CD4-positive, alpha-beta memory T cell (primary cell): ENCODE data around the gene AKR1B15. TPM values are rescaled to one million over a fixed set of nuclear protein-coding genes. Genes with fewer than 3 reads are reported as not detected.
A peak's percentile ranks its signal among the peaks of the same experiment; 100 is the strongest.
"Not testable (repeated sequence)": the region's sequence is repeated elsewhere in the genome, so short reads cannot be mapped to it uniquely, and the experiment has no call there.

Experiments
- CTCF ChIA-PET: fragments of 350-600 bp; sonication (Branson Sonifier 250); formaldehyde crosslinking; loops from one replicate; lab custom pipeline; 2021; ENCODE audit warnings: inconsistent platforms; ENCODE audit not compliant: partially characterized antibody; lab: Charles Lee
- POLR2A ChIA-PET: fragments of 350-600 bp; sonication (Branson Sonifier 250); formaldehyde crosslinking; loops from one replicate; lab custom pipeline; 2021; ENCODE audit not compliant: partially characterized antibody; lab: Charles Lee
- DNase-seq, 5 donors: peaks; one replicate each; pipeline versions ENCODE4 v3.0.0 to v3.0.0-alpha.2; 2020 to 2022; ENCODE audit warnings: mixed read lengths in 1 of 5
- H3K27ac ChIP-seq: one replicate; pipeline ENCODE4 v1.7.0; 2013; ENCODE audit warnings: low read depth, low read length
- H3K27me3 ChIP-seq: 2 replicates; pipeline ENCODE4 v1.7.0; 2013; ENCODE audit warnings: mild to moderate bottlenecking, low read length, moderate library complexity; ENCODE audit not compliant: insufficient read depth
- H3K36me3 ChIP-seq: 2 replicates; pipeline ENCODE4 v1.7.0; 2013; ENCODE audit warnings: mild to moderate bottlenecking, low read length, moderate library complexity; ENCODE audit not compliant: insufficient read depth
- H3K4me1 ChIP-seq: 2 replicates; pipeline ENCODE4 v1.7.0; 2013; ENCODE audit warnings: mild to moderate bottlenecking, low read length, moderate library complexity; ENCODE audit not compliant: insufficient read depth
- H3K4me3 ChIP-seq, 2 donors: one replicate each; pipeline ENCODE4 v1.7.0; 2013; ENCODE audit warnings: low read length in 2 of 2, mild to moderate bottlenecking in 1 of 2
- H3K9me3 ChIP-seq, 2 donors: one replicate each; pipeline ENCODE4 v1.7.0; 2013; ENCODE audit warnings: low read length in 2 of 2, control low read depth in 1 of 2; ENCODE audit not compliant: control insufficient read depth in 1 of 2
- H3K27ac Mint-ChIP-seq, 7 donors: one replicate each; pipeline ENCODE4 v1.8.0; 2020 to 2021; ENCODE audit warnings: mixed read lengths in 7 of 7, mild to moderate bottlenecking in 6 of 7, inconsistent platforms in 3 of 7, moderate library complexity in 3 of 7
- H3K27me3 Mint-ChIP-seq, 2 donors: one replicate each; pipeline ENCODE4 v1.8.0; 2020 to 2021; ENCODE audit warnings: mixed read lengths in 2 of 2
- H3K36me3 Mint-ChIP-seq, 2 donors: one replicate each; pipeline ENCODE4 v1.8.0; 2020 to 2021; ENCODE audit warnings: mixed read lengths in 2 of 2, inconsistent platforms in 1 of 2, mild to moderate bottlenecking in 1 of 2
- H3K4me1 Mint-ChIP-seq, 4 donors: one replicate each; pipeline ENCODE4 v1.8.0; 2020 to 2021; ENCODE audit warnings: mixed read lengths in 4 of 4, mild to moderate bottlenecking in 1 of 4
- H3K4me3 Mint-ChIP-seq, 8 donors: one replicate each; pipeline ENCODE4 v1.8.0; 2020 to 2021; ENCODE audit warnings: mixed read lengths in 8 of 8, mild to moderate bottlenecking in 7 of 8, moderate library complexity in 6 of 8, inconsistent platforms in 3 of 8
- H3K9me3 Mint-ChIP-seq, 8 donors: one replicate each; pipeline ENCODE4 v1.8.0; 2020 to 2021; ENCODE audit warnings: mixed read lengths in 8 of 8, mild to moderate bottlenecking in 5 of 8, inconsistent platforms in 3 of 8, moderate library complexity in 1 of 8
- intact Hi-C: fragments of 100-400 bp; cut with micrococcal nuclease; formaldehyde crosslinking; loops from one replicate; pipeline ENCODE4 v1.15.1; 2023
- polyA plus RNA-seq, 2 donors: library from polyadenylated mRNA; unstranded; fragments of 300-500 nt; fragmentation: Illumina TruSeq; gene quantifications; one replicate each; pipeline ENCODE4 v1.2.3, GENCODE V29; 2021
- total RNA-seq, 2 experiments: library from RNA; stranded (reverse); gene quantifications; one replicate each; pipeline ENCODE4 v1.2.3, GENCODE V29; 2021

The AKR1B15 gene
- total and polyA plus RNA-seq, 4 experiments from 2014 or later: not detected

DNA sequence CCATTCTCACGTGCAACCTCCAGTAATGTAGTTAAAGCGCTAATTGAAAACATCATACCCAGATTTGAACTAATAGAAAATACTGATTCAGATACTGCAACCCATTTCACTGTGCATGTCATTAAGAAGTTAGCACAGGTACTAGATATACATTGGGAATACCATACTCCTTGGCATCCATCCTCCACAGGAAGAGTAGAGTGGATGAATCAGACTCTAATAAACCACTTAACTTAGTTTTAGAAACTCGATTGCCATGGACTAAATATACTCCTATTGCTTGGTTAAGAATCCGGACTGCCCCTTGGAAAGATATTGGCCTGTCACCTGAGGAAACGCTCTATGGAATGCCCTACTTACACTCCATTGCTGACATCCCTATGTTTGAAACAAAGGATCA is 9.5 kb downstream of the AKR1B15 start:
- CTCF ChIA-PET: interaction anchor here (1.0 to 1.3 kb wide), 2 partner anchors 125 to 126 kb away, joined by 3 to 4 read pairs; no protein-coding TSS in a partner anchor
- Mint-ChIP-seq H3K4me1 (peaks cover 4 to 8% (median 5%) of the 10 kb centered on the region in 4 donors), H3K27me3 (peaks cover 2 to 9% of the 10 kb centered on the region in 2 donors), H3K27ac (no peak overlapping the region), H3K4me3 (no peak overlapping the region), H3K36me3 (no peaks in the 10 kb centered on the region), H3K9me3 (peaks cover 0 to 10% (median 1%) of the 10 kb centered on the region in 8 donors)
- Histone ChIP-seq H3K4me3 (no peak overlapping the region), H3K36me3 (no peaks in the 10 kb centered on the region), H3K4me1 (no peaks in the 10 kb centered on the region), H3K9me3 (no peaks in the 10 kb centered on the region), H3K27ac (no peak overlapping the region), H3K27me3 (no peaks in the 10 kb centered on the region)
- intact Hi-C loops: no loop called here
- POLR2A ChIA-PET: no interaction called here
- no peak for DNase-seq

DNA sequence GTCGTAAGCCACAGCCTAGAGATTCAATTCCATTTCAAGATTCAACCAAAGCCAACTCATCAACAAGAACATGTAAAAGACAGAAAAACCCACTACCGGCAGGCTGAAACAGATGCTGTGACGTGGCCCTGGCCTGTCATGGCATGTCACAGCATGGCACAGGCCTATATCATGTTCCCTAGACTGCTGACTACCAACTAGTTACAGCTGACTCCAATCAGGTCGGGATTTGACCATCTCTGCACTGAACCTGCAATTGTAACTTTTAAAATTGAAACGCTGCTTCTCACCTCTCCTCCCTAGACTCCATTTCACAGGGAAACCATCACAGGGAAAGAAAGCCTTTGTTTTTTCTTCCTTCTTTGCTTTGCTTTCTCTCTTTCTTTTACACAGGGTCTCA is 12.7 kb downstream of the AKR1B15 start:
- Mint-ChIP-seq H3K27me3 (peaks cover 0 to 12% of the 10 kb centered on the region in 2 donors), H3K4me3 (peak overlapping the region in 6 of 8 donors; percentile 8 to 61 (median 48)), H3K9me3 (peaks cover 0 to 13% (median 6%) of the 10 kb centered on the region in 8 donors), H3K27ac (peak overlapping the region in 3 of 7 donors; percentile 8 to 74 (median 72))
- H3K4me1 ChIP-seq, H3K9me3 ChIP-seq, H3K4me1 Mint-ChIP-seq, H3K36me3 Mint-ChIP-seq, intact Hi-C loops, H3K4me3 ChIP-seq, DNase-seq, POLR2A ChIA-PET, H3K27me3 ChIP-seq, H3K36me3 ChIP-seq, CTCF ChIA-PET, H3K27ac ChIP-seq: not testable (repeated sequence)

- H3K36me3 ChIP-seq: no peaks in the 10 kb centered on the region
- Mint-ChIP-seq H3K4me1 (peaks cover 4 to 6% (median 5%) of the 10 kb centered on the region in 4 donors), H3K27me3 (peaks cover under 1 to 11% of the 10 kb centered on the region in 2 donors), H3K4me3 (peak overlapping the region in 6 of 8 donors; percentile 8 to 61 (median 48)), H3K36me3 (no peaks in the 10 kb centered on the region), H3K27ac (peak overlapping the region in 3 of 7 donors; percentile 8 to 74 (median 72)), H3K9me3 (peaks cover 0 to 13% (median 6%) of the 10 kb centered on the region in 8 donors)
- H3K4me3 ChIP-seq: no peak overlapping the region
- no peaks in the 10 kb centered on the region for H3K27me3 ChIP-seq
- CTCF ChIA-PET: no interaction called here
- H3K27ac ChIP-seq: no peak overlapping the region
- no peaks in the 10 kb centered on the region for H3K9me3 ChIP-seq
- H3K4me1 ChIP-seq: no peaks in the 10 kb centered on the region
- POLR2A ChIA-PET: no interaction called here
- intact Hi-C loops: no loop called here
- peak in 4 of 5 donors; percentile 7 to 44 (median 27) for DNase-seq
Measured at GRCh38 chr7:134562136-134562535, 13.2 kb downstream of the AKR1B15 start.

- H3K27ac ChIP-seq, DNase-seq, H3K4me1 Mint-ChIP-seq, POLR2A ChIA-PET, H3K36me3 ChIP-seq, H3K9me3 ChIP-seq, H3K27ac Mint-ChIP-seq, H3K4me1 ChIP-seq, H3K27me3 ChIP-seq, H3K27me3 Mint-ChIP-seq, H3K4me3 ChIP-seq, intact Hi-C loops, CTCF ChIA-PET, H3K4me3 Mint-ChIP-seq, H3K36me3 Mint-ChIP-seq: not testable (repeated sequence)
- peaks cover 0 to 12% (median 6%) of the 10 kb centered on the region in 8 donors for H3K9me3 Mint-ChIP-seq
Measured at GRCh38 chr7:134563398-134563749, 14.5 kb downstream of the AKR1B15 start.

- no peak overlapping the region for H3K4me3 Mint-ChIP-seq
- H3K4me1 Mint-ChIP-seq: peaks cover 4 to 6% (median 5%) of the 10 kb centered on the region in 4 donors
- no peak for DNase-seq
- Histone ChIP-seq H3K9me3 (no peaks in the 10 kb centered on the region), H3K4me1 (no peaks in the 10 kb centered on the region), H3K27ac (no peak overlapping the region), H3K4me3 (no peak overlapping the region), H3K27me3 (no peaks in the 10 kb centered on the region), H3K36me3 (no peaks in the 10 kb centered on the region)
- intact Hi-C loops: no loop called here
- no peaks in the 10 kb centered on the region for H3K36me3 Mint-ChIP-seq
- ChIA-PET POLR2A (no interaction called here), CTCF (interaction anchor here (1.5 kb wide), 1 partner anchor 18 kb away, joined by 4 read pairs; no protein-coding TSS in a partner anchor)
- no peak overlapping the region for H3K27ac Mint-ChIP-seq
- H3K9me3 Mint-ChIP-seq: peaks cover 0 to 30% (median 15%) of the 10 kb centered on the region in 8 donors
- H3K27me3 Mint-ChIP-seq: peaks cover 2 to 9% of the 10 kb centered on the region in 2 donors
Measured at GRCh38 chr7:134565643-134566136, 16.8 kb downstream of the AKR1B15 start.

- DNase-seq: no peak
- no peaks in the 10 kb centered on the region for H3K4me1 ChIP-seq
- intact Hi-C loops: no loop called here
- Mint-ChIP-seq H3K36me3 (no peaks in the 10 kb centered on the region), H3K27me3 (peaks cover 2 to 11% of the 10 kb centered on the region in 2 donors), H3K4me1 (peaks cover 0 to 3% (median 0%) of the 10 kb centered on the region in 4 donors), H3K9me3 (peaks cover 0 to 31% (median 16%) of the 10 kb centered on the region in 8 donors), H3K4me3 (no peak overlapping the region), H3K27ac (no peak overlapping the region)
- ChIA-PET POLR2A (no interaction called here), CTCF (interaction anchor here (1.4 kb wide), 1 partner anchor 22 kb away, joined by 3 read pairs; no protein-coding TSS in a partner anchor)
- H3K27ac ChIP-seq: no peak overlapping the region
- H3K9me3 ChIP-seq: no peaks in the 10 kb centered on the region
- H3K27me3 ChIP-seq: no peaks in the 10 kb centered on the region
- no peak overlapping the region for H3K4me3 ChIP-seq
- H3K36me3 ChIP-seq: no peaks in the 10 kb centered on the region
Measured at GRCh38 chr7:134567368-134567767, 18.5 kb downstream of the AKR1B15 start.

DNA sequence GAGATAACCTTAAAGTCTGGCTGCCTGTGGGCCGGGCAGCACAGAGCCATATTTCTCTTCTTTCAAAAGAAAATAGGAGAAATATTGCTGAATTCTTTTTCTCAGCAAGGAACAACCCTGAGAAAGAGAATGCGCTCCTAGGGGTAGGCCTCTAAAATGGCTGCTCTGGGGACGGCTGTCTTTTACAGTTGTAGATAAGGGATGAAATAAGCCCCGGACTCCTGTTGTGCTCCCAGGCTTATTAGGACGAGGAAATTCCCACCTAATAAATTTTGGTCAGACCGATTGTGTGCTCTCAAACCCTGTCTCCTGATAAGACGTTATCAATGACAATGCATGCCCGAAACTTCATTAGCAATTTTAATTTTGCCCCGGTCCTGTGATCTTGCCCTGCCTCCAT is 21.1 kb downstream of the AKR1B15 start:
- H3K27me3 Mint-ChIP-seq, H3K27me3 ChIP-seq, H3K4me1 ChIP-seq, H3K4me3 ChIP-seq, H3K36me3 ChIP-seq, DNase-seq, POLR2A ChIA-PET, CTCF ChIA-PET, H3K27ac ChIP-seq, H3K4me3 Mint-ChIP-seq, intact Hi-C loops, H3K4me1 Mint-ChIP-seq, H3K36me3 Mint-ChIP-seq, H3K9me3 ChIP-seq, H3K27ac Mint-ChIP-seq: not testable (repeated sequence)
- H3K9me3 Mint-ChIP-seq: peaks cover 0 to 24% (median 12%) of the 10 kb centered on the region in 8 donors
